ENCODE measurements around the gene FOXO3.
"Not testable (repeated sequence)": the region's sequence is repeated elsewhere in the genome, so short reads cannot be mapped to it uniquely, and the experiment has no call there.

The FOXO3 gene

GRCh38 chr6:108560463-108561308 lies at the start of gene FOXO3:
Gene FOXO3, plus strand, starts transcription at chr6:108560917. Its CDS starts 292 bp downstream, at chr6:108561209.
- Histone ChIP-seq H3K9ac (ENCODE audit: low read length) (peak within 1 kb of the TSS; percentile 99), H3K9me3 (ENCODE audit: control insufficient read depth, low read length) (no peaks in the 10 kb centered on the region), H3K4me3 (ENCODE audit: low read length) (peak within 1 kb of the TSS; percentile 95), H3K4me1 (ENCODE audit: control insufficient read depth, insufficient read depth, low read length) (peaks cover 30% of the 10 kb centered on the region), H3K27me3 (replicated peaks; ENCODE audit: control insufficient read depth, insufficient read depth, low read length) (no peaks in the 10 kb centered on the region), H3K36me3 (ENCODE audit: control insufficient read depth, insufficient read depth, low read length, severe bottlenecking) (peaks cover 5% of the 10 kb centered on the region)
- DNase-seq (ENCODE audit: low read depth), result peak; percentile 93

GRCh38 chr6:108518714-108519576 lies 41.8 kb upstream of the FOXO3 start:
- Histone ChIP-seq H3K27me3 (replicated peaks; ENCODE audit: control insufficient read depth, insufficient read depth, low read length) (no peaks in the 10 kb centered on the region), H3K9ac (ENCODE audit: low read length) (no peak overlapping the region), H3K4me1 (ENCODE audit: control insufficient read depth, insufficient read depth, low read length) (no peaks in the 10 kb centered on the region), H3K9me3 (ENCODE audit: control insufficient read depth, low read length) (no peaks in the 10 kb centered on the region), H3K4me3 (ENCODE audit: low read length) (no peak overlapping the region), H3K36me3 (ENCODE audit: control insufficient read depth, insufficient read depth, low read length, severe bottlenecking) (peaks cover 4% of the 10 kb centered on the region)
- peak; percentile 33 for DNase-seq (ENCODE audit: low read depth)

DNA sequence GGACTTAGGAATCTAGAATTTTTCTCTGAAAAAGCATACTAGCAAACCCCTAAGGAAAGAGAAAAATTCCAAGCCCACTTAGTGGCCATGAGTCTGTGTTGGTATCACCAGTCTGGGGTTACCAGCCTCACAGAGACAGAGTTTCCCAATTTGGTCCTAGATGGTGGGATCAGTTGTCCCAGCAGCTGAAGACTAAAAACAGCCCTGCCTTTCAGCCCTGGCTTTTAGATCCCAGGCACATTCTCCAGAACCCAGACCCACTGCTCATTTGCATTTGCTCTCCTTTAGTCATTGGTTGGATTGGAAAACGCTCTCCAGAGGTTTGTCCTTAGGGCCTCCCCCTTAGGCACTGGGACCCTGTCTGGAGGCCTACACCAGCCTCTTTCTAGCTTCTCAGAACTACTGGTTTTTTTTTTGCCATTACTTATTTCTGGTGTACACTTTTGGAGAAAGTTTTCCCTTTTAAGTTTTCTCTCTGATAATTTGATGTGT lies 39.1 kb upstream of the FOXO3 start:
- H3K4me3 ChIP-seq (ENCODE audit: low read length), result no peak overlapping the region
- no peaks in the 10 kb centered on the region for H3K27me3 ChIP-seq (replicated peaks; ENCODE audit: control insufficient read depth, insufficient read depth, low read length)
- DNase-seq (ENCODE audit: low read depth), result no peak
- no peaks in the 10 kb centered on the region for H3K4me1 ChIP-seq (ENCODE audit: control insufficient read depth, insufficient read depth, low read length)
- no peaks in the 10 kb centered on the region for H3K9me3 ChIP-seq (ENCODE audit: control insufficient read depth, low read length)
- no peak overlapping the region for H3K9ac ChIP-seq (ENCODE audit: low read length)
- H3K36me3 ChIP-seq (ENCODE audit: control insufficient read depth, insufficient read depth, low read length, severe bottlenecking), result peaks cover 4% of the 10 kb centered on the region

DNA sequence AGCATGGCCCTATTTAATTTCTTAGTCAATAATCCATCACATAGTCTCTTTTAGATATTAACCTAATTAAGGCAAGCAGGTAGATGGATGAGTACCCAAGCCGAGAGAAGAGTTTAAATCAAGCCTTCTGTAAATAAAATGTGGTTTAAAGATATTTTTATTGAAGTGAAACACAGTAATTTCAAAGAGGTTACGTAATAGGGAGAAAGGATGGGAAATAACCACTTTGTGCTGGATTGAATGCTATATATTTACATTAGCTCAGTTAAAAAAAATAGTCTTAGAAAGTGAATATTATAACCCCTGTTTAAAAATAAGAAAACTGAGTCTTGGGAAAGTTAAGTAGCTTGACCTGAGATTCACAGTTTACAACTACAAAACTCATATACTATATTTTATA lies 37.0 kb upstream of the FOXO3 start:
- no peaks in the 10 kb centered on the region for H3K4me1 ChIP-seq (ENCODE audit: control insufficient read depth, insufficient read depth, low read length)
- H3K9ac ChIP-seq (ENCODE audit: low read length), result no peak overlapping the region
- H3K36me3 ChIP-seq (ENCODE audit: control insufficient read depth, insufficient read depth, low read length, severe bottlenecking), result peaks cover 4% of the 10 kb centered on the region
- DNase-seq (ENCODE audit: low read depth), result no peak
- H3K27me3 ChIP-seq (replicated peaks; ENCODE audit: control insufficient read depth, insufficient read depth, low read length), result no peaks in the 10 kb centered on the region
- H3K9me3 ChIP-seq (ENCODE audit: control insufficient read depth, low read length), result no peaks in the 10 kb centered on the region
- H3K4me3 ChIP-seq (ENCODE audit: low read length), result no peak overlapping the region

DNA sequence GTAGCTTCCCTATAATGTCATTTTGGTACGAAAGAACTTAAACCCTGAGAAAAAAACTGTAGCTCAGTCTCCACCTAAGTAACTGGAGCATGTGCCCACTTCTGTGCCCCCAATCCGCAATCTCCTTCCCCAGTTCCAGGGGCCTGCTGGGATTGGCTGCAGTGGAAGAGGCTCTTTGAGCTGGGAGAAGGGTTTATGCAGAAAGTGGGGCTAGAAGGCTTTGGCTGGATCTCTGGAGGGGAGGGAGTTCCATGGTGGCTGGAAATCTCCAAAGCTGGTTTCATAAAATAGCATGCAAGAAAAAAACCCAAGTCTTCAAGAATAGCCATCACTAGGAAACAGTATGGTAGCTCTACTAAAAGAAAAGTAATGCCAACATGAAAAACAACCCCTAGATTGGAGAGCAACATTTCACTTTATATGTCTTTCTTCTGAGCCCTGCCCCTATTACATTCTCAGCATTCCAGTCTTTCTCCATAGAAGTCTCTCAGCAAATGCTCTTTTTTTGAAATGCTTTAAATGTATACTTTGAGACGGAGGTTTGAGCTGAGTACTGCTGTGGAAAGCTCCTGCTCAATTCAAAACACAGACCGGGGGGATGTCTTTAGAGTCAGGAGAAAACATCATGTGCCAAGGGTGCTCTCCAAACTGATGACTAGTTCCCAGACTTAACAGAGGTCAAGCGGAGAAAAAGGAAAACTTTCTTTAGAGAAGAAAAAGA lies 36.0 kb upstream of the FOXO3 start:
- no peak overlapping the region for H3K9ac ChIP-seq (ENCODE audit: low read length)
- H3K4me1 ChIP-seq (ENCODE audit: control insufficient read depth, insufficient read depth, low read length), result no peaks in the 10 kb centered on the region
- H3K36me3 ChIP-seq (ENCODE audit: control insufficient read depth, insufficient read depth, low read length, severe bottlenecking), result peaks cover 4% of the 10 kb centered on the region
- H3K4me3 ChIP-seq (ENCODE audit: low read length), result no peak overlapping the region
- DNase-seq (ENCODE audit: low read depth), result peak; percentile 38
- H3K27me3 ChIP-seq (replicated peaks; ENCODE audit: control insufficient read depth, insufficient read depth, low read length), result no peaks in the 10 kb centered on the region
- no peaks in the 10 kb centered on the region for H3K9me3 ChIP-seq (ENCODE audit: control insufficient read depth, low read length)

DNA sequence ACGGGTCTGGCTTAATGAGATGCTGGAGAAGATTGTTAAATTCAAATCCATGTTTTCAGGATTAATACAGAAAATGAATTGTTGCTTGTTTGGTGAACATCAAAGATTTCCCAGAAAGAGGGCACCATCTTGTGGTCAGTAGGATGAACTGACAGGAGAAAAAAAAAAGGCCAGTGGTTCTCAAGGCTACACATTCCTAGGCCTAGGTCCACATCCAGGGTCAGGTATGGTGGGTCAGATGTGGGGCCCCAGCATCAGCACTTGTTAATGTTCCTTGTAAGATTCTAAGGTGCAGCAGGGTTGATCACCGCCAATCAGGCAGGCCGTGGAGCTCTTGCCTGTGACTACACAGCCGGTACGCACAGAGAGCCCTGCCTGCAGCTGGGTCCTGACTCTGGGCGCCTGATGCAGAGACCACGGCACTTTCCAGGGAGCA lies 34.0 kb upstream of the FOXO3 start:
- H3K9ac ChIP-seq (ENCODE audit: low read length), result no peak overlapping the region
- DNase-seq (ENCODE audit: low read depth), result peak; percentile 77
- no peaks in the 10 kb centered on the region for H3K9me3 ChIP-seq (ENCODE audit: control insufficient read depth, low read length)
- no peak overlapping the region for H3K4me3 ChIP-seq (ENCODE audit: low read length)
- H3K36me3 ChIP-seq (ENCODE audit: control insufficient read depth, insufficient read depth, low read length, severe bottlenecking), result peaks cover 4% of the 10 kb centered on the region
- no peaks in the 10 kb centered on the region for H3K27me3 ChIP-seq (replicated peaks; ENCODE audit: control insufficient read depth, insufficient read depth, low read length)
- no peaks in the 10 kb centered on the region for H3K4me1 ChIP-seq (ENCODE audit: control insufficient read depth, insufficient read depth, low read length)

DNA sequence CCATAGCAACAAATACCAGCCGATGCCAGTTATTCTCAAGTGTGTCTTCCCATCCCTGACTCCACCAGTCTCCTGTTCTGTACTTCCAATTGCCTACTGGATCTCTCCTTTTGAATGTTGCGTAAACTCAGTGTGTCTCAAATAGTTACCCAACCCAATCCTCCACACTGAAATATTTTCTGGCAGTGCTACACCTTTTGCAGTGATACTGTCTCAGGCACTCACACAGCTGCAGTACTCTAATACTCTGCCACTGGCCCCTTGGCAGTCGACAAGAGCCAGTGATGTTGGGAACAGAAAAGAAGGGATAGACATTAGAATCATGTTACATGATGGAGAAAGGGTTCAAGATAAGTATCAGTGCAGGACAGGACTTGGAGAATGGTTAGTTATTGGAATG lies 31.8 kb upstream of the FOXO3 start:
- Histone ChIP-seq H3K9ac (ENCODE audit: low read length) (no peak overlapping the region), H3K27me3 (replicated peaks; ENCODE audit: control insufficient read depth, insufficient read depth, low read length) (peaks cover 4% of the 10 kb centered on the region), H3K36me3 (ENCODE audit: control insufficient read depth, insufficient read depth, low read length, severe bottlenecking) (no peaks in the 10 kb centered on the region), H3K9me3 (ENCODE audit: control insufficient read depth, low read length) (no peaks in the 10 kb centered on the region), H3K4me3 (ENCODE audit: low read length) (no peak overlapping the region), H3K4me1 (ENCODE audit: control insufficient read depth, insufficient read depth, low read length) (no peaks in the 10 kb centered on the region)
- no peak for DNase-seq (ENCODE audit: low read depth)

DNA sequence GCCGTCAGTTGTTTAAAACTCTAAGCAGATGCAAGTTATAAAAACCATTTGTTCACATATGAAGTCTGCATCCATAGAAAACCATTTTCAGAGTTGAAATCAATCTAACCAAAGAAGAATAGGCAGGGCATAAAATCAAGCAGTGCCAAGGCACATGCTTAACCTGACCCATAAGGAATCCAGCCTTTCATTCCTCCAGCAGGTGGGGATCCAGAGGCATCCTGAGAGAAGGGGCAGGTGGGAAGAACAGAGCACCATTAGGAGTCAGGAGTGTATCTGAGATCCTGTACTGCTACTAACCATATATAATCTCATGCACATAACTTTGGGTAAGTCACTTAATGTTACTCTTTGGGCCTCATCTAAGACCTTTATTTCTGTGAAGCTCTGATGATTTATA lies 29.4 kb upstream of the FOXO3 start:
- Histone ChIP-seq H3K27me3 (replicated peaks; ENCODE audit: control insufficient read depth, insufficient read depth, low read length) (peaks cover 9% of the 10 kb centered on the region), H3K9ac (ENCODE audit: low read length) (no peak overlapping the region), H3K4me3 (ENCODE audit: low read length) (no peak overlapping the region), H3K9me3 (ENCODE audit: control insufficient read depth, low read length) (no peaks in the 10 kb centered on the region), H3K36me3 (ENCODE audit: control insufficient read depth, insufficient read depth, low read length, severe bottlenecking) (no peaks in the 10 kb centered on the region), H3K4me1 (ENCODE audit: control insufficient read depth, insufficient read depth, low read length) (no peaks in the 10 kb centered on the region)
- no peak for DNase-seq (ENCODE audit: low read depth)

DNA sequence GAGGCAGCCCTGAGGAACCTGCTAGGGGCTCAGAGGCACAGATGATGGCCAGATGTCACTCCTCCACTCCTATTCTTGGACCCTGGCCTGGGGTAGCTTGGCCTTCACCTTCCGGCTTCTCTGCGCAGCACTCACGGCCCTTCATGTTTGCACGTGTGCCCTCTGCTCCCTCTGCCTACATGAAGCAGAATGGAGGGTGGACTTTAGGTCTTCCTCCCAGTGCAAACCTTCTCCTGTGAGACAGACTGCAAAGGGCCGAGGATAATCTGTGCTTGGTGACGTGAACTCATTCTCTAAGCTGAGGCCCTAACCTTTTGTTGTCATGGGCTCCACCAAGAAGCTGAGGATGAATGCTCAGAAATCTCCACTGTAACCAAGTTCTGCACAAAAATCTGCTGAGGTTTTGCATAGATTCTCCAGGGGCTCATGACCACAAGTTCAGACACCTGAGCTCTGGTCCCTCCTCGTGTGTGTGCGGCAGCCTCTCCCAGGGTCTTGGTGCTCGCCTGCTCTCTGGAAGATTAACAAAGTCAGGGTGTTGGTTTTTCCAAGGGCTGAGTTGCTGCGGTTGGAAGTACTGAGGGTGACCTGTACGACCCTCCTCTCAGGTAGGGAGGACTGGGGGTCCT lies 25.5 kb upstream of the FOXO3 start:
- Histone ChIP-seq H3K27me3 (replicated peaks; ENCODE audit: control insufficient read depth, insufficient read depth, low read length) (peaks cover 9% of the 10 kb centered on the region), H3K4me3 (ENCODE audit: low read length) (no peak overlapping the region), H3K36me3 (ENCODE audit: control insufficient read depth, insufficient read depth, low read length, severe bottlenecking) (no peaks in the 10 kb centered on the region)

DNA sequence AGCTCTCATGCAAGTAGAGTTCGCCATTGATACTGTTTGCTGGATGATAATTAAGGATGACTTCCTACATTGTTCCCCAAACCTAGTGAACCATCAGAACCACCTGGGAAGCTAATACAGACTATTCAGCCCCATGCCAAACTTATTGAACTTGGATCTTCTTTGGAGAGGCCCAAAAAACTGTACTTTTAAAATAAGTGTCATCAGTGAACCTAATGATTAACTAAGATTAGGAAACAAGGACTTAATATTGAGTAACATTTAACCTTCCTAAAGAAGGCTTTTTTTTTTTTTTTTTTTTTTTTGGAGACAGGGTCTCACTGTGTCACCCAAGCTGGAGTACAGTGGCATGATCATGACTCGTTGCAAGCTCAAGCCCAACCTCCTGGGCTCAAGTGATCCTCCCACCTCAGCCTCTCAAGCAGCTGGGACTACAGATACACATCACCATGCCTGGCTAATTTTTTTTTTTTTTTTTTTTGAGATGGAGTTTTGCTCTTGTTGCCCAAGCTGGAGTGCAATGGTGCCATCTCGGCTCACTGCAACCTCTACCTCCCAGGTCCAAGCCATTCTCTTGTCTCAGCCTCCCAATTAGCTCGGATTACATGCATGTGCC lies 24.7 kb upstream of the FOXO3 start:
- not testable (repeated sequence) for H3K27me3 ChIP-seq (replicated peaks; ENCODE audit: control insufficient read depth, insufficient read depth, low read length)

More for the DNA sequence above, 25.5 kb upstream of the FOXO3 start:
- H3K4me1 ChIP-seq (ENCODE audit: control insufficient read depth, insufficient read depth, low read length), result no peaks in the 10 kb centered on the region
- no peak overlapping the region for H3K9ac ChIP-seq (ENCODE audit: low read length)
- peaks cover 5% of the 10 kb centered on the region for H3K9me3 ChIP-seq (ENCODE audit: control insufficient read depth, low read length)
- no peak for DNase-seq (ENCODE audit: low read depth)

More for the DNA sequence above, 24.7 kb upstream of the FOXO3 start:
- not testable (repeated sequence) for H3K9ac ChIP-seq (ENCODE audit: low read length); H3K9me3 ChIP-seq (ENCODE audit: control insufficient read depth, low read length); H3K4me3 ChIP-seq (ENCODE audit: low read length); DNase-seq (ENCODE audit: low read depth); H3K4me1 ChIP-seq (ENCODE audit: control insufficient read depth, insufficient read depth, low read length); H3K36me3 ChIP-seq (ENCODE audit: control insufficient read depth, insufficient read depth, low read length, severe bottlenecking)
